Measurements from ENCODE around the gene DOCK2. TPM values are rescaled to one million over a fixed set of nuclear protein-coding genes. Genes with fewer than 3 reads are reported as not detected.

The DOCK2 gene
- total RNA-seq, 1 donor from 2014 or later, result 4.2 TPM

DNA sequence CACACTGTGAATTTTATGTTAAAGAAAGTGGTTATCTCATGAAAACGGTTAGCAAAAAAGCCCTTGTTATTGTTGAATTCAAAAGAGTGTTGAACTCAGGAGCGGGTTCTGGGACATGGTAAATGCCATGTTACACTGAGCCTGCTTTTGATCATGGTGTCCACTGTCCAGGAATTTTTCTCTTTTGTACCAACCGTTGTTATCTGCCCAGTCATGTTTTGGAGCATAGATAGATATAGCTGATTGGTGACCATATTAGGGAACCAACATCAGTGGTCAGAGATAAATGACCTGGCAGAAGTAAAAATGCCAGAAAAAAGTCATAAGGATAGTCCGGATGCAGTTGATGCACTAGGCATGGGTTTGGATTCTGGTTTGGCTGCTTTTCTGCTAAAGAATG lies 29.3 kb downstream of the DOCK2 start:
- Histone ChIP-seq H3K9me3 (replicated peaks) (no peaks in the 10 kb centered on the region), H3K27ac (replicated peaks) (no peak overlapping the region), H3K27me3 (ENCODE audit: low read depth) (no peaks in the 10 kb centered on the region), H3K4me1 (no peaks in the 10 kb centered on the region), H3K36me3 (no peaks in the 10 kb centered on the region), H3K4me3 (no peak overlapping the region)
- intact Hi-C loops (cut with micrococcal nuclease), result no loop called here
- TF ChIP-seq, protein P1, sequence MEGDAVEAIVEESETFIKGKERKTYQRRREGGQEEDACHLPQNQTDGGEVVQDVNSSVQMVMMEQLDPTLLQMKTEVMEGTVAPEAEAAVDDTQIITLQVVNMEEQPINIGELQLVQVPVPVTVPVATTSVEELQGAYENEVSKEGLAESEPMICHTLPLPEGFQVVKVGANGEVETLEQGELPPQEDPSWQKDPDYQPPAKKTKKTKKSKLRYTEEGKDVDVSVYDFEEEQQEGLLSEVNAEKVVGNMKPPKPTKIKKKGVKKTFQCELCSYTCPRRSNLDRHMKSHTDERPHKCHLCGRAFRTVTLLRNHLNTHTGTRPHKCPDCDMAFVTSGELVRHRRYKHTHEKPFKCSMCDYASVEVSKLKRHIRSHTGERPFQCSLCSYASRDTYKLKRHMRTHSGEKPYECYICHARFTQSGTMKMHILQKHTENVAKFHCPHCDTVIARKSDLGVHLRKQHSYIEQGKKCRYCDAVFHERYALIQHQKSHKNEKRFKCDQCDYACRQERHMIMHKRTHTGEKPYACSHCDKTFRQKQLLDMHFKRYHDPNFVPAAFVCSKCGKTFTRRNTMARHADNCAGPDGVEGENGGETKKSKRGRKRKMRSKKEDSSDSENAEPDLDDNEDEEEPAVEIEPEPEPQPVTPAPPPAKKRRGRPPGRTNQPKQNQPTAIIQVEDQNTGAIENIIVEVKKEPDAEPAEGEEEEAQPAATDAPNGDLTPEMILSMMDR (IDR thresholded peaks at IDR 0.05; ENCODE audit: borderline replicate concordance), result no peak
- no peak for DNase-seq

DNA sequence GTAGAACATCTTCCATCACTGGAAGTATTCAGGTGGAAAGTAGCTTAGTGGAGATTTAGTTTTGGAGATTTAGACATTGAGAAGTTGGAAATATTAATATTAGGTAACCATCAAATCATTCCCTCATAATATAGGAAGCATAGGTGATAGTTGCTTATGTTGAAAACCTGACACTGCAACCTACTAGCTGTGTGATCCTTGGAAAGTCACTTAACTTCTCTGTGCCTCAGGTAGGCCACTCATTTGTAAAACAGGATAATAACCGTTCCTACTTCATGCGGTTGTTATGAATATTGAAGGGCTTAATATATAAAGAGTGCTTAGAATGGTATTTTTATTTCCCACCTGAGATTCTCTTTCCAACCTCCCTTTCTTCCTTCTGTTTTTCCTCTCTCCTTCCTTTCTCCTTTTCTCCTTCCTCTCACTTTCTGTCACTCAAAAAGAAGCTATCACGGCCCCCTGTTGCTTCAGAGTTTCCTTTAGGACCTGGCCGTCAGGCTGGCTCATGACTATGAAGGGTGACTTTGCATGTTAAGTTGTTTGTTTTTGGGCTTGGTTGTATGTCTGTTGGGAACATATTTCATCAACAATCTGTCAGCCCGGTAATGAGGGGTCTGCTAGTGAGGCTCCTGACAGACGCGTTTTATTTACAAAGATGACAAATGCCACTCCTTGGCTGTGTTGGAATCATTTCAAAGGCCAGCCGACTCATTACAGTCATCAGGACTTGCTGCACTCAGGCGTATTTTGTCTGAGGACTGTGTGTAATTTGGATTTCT lies 31.0 kb downstream of the DOCK2 start:
- H3K4me3 ChIP-seq, result no peak overlapping the region
- no peaks in the 10 kb centered on the region for H3K9me3 ChIP-seq (replicated peaks)
- DNase-seq, result no peak
- TF ChIP-seq, protein P1 (IDR thresholded peaks at IDR 0.05; ENCODE audit: borderline replicate concordance), result no peak
- H3K27ac ChIP-seq (replicated peaks), result no peak overlapping the region
- H3K36me3 ChIP-seq, result no peaks in the 10 kb centered on the region
- H3K4me1 ChIP-seq, result no peaks in the 10 kb centered on the region
- intact Hi-C loops (cut with micrococcal nuclease), result no loop called here
- peaks cover 12% of the 10 kb centered on the region for H3K27me3 ChIP-seq (ENCODE audit: low read depth)

DNA sequence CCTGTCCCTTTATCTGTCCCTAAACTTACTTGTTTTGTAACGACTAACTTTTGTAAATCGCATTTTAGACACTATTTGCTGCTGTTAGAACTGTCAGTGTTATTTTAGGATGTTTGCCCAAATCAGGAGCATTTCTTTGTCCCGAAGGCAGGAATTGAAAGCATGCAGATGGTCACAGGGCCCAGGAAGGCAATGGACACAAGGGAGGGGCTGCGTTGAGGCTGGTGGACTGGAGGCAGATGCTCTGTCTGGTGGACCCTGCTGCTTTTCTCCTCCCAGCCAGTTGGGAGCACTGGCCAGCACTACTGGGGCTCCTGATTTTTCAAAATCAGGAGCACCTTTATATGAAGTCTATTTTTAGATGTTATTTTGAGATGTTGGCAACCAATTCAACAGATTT lies 31.7 kb downstream of the DOCK2 start:
- intact Hi-C loops (cut with micrococcal nuclease), result no loop called here
- Histone ChIP-seq H3K9me3 (replicated peaks) (no peaks in the 10 kb centered on the region), H3K27ac (replicated peaks) (no peak overlapping the region), H3K4me1 (no peaks in the 10 kb centered on the region), H3K27me3 (ENCODE audit: low read depth) (peaks cover 13% of the 10 kb centered on the region), H3K36me3 (no peaks in the 10 kb centered on the region), H3K4me3 (no peak overlapping the region)
- TF ChIP-seq, protein P1 (IDR thresholded peaks at IDR 0.05; ENCODE audit: borderline replicate concordance), result no peak
- no peak for DNase-seq

DNA sequence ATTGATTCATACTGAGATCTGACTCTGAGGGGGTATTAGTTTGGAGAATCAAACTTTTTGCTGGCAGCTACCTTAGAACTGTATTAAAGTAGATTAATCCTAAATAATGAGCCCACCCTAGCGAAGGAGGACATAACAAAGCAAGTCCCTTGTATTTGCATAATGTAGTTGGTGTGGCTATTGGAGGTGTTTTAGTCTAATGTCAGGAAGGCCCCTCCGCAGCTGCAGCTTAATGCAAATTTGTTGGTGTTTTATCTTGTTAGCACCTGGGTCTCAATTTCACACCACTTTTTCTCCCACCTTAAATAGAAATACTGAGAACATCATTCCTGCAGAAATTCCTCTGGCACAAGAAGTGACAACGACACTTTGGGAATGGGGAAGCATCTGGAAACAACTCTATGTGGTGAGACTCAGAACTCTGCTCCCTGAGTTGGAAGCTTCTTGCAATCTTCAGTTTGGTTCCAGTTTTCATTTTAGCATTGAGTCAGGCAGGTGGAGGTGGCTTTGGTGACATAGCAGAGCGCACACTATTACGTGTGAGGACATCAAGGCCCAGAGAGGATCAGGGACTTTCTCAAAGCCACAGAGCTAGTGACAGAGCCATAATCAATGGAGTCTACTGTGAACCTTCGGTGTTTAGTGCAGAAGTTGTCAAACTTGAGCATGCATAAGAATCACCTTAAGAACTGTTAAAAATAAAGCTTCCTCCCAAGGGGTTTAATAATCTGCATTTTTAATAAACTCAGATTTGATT lies 33.9 kb downstream of the DOCK2 start:
- TF ChIP-seq, protein P1 (IDR thresholded peaks at IDR 0.05; ENCODE audit: borderline replicate concordance), result no peak
- Histone ChIP-seq H3K9me3 (replicated peaks) (no peaks in the 10 kb centered on the region), H3K36me3 (no peaks in the 10 kb centered on the region), H3K27ac (replicated peaks) (no peak overlapping the region), H3K4me1 (no peaks in the 10 kb centered on the region), H3K4me3 (no peak overlapping the region), H3K27me3 (ENCODE audit: low read depth) (peaks cover 17% of the 10 kb centered on the region)
- no peak for DNase-seq
- intact Hi-C loops (cut with micrococcal nuclease), result no loop called here

DNA sequence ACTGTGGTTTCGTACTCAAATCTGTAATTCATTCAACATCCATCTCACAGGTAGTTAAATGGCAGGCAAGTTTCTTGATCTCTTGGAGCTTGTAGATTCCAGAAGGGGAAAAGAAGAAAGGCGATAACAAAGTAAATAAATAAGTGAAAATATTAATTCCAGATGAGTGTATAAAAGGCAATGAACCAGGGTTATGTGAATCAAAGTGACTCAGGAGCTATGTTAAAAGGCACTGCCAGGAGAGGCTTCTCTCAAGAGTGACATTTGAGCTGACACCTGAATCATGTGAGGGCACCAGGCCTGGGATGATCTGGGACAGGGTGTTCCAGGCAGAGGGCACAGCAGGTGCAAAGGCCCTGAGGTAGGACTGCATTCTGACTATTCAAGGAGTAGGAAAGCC lies 45.0 kb downstream of the DOCK2 start:
- Histone ChIP-seq H3K4me1 (no peaks in the 10 kb centered on the region), H3K27ac (replicated peaks) (no peak overlapping the region), H3K9me3 (replicated peaks) (no peaks in the 10 kb centered on the region), H3K36me3 (no peaks in the 10 kb centered on the region), H3K27me3 (ENCODE audit: low read depth) (no peaks in the 10 kb centered on the region), H3K4me3 (no peak overlapping the region)
- intact Hi-C loops (cut with micrococcal nuclease), result no loop called here
- no peak for DNase-seq
- TF ChIP-seq, protein P1 (IDR thresholded peaks at IDR 0.05; ENCODE audit: borderline replicate concordance), result no peak

Data from left ventricle myocardium inferior (tissue), 1 donor.